Parathyroid adenoma (tissue), 2 donors: ENCODE data around the gene ARIH2.

Source experiments
- H2AFZ ChIP-seq: fragments of 300-600 bp; sonication (generic); one replicate; pipeline ENCODE4 v1.7.0; 2017; ENCODE audit warnings: antibody characterized with exemption, mild to moderate bottlenecking
- H3K27ac ChIP-seq: fragments of 300-600 bp; sonication (generic); one replicate; pipeline ENCODE4 v1.7.0; 2017
- H3K27me3 ChIP-seq: fragments of 300-600 bp; sonication (generic); one replicate; pipeline ENCODE4 v1.7.0; 2017; ENCODE audit warnings: low read length; ENCODE audit not compliant: control insufficient read depth, insufficient read depth
- H3K36me3 ChIP-seq: fragments of 300-600 bp; sonication (generic); one replicate; pipeline ENCODE4 v1.7.0; 2017; ENCODE audit warnings: low read length; ENCODE audit not compliant: control insufficient read depth, insufficient read depth
- H3K4me1 ChIP-seq: fragments of 300-600 bp; sonication (generic); one replicate; pipeline ENCODE4 v1.7.0; 2017; ENCODE audit warnings: control low read depth
- H3K4me2 ChIP-seq: fragments of 300-600 bp; sonication (generic); one replicate; pipeline ENCODE4 v1.7.0; 2017; ENCODE audit warnings: low read length
- H3K4me3 ChIP-seq: fragments of 300-600 bp; sonication (generic); one replicate; pipeline ENCODE4 v1.7.0; 2017; ENCODE audit warnings: low read depth, low read length
- H3K79me2 ChIP-seq: fragments of 300-600 bp; sonication (generic); one replicate; pipeline ENCODE4 v1.7.0; 2017; ENCODE audit warnings: control low read depth
- H3K9ac ChIP-seq: fragments of 300-600 bp; sonication (generic); one replicate; pipeline ENCODE4 v1.7.0; 2017; ENCODE audit warnings: mild to moderate bottlenecking
- H3K9me3 ChIP-seq: fragments of 300-600 bp; sonication (generic); one replicate; pipeline ENCODE4 v1.7.0; 2017; ENCODE audit warnings: low read length; ENCODE audit not compliant: control insufficient read depth
- TF ChIP-seq, protein P1 (sequence below): fragments of 300-600 bp; sonication (generic); IDR thresholded peaks from one replicate; pipeline ENCODE4 v1.7.0; 2017; ENCODE audit warnings: antibody characterized with exemption, mild to moderate bottlenecking
- donor health status: primary hyperparathyroidism.

Gene ARIH2

GRCh38 chr3:49028673-49029562 is 110.3 kb downstream of the ARIH2 start, which contains the start of gene IMPDH2:
IMPDH2 (minus strand) TSS chr3:49029398; CDS start chr3:49029350, 48 bp downstream.
- H3K4me3 ChIP-seq: peak within 1 kb of the TSS; percentile 78
- peak within 1 kb of the TSS; percentile 82 for H2AFZ ChIP-seq
- no peaks in the 10 kb centered on the region for H3K27me3 ChIP-seq
- H3K9ac ChIP-seq: peak within 1 kb of the TSS; percentile 68
- peaks cover 3% of the 10 kb centered on the region for H3K79me2 ChIP-seq
- TF ChIP-seq, protein P1, sequence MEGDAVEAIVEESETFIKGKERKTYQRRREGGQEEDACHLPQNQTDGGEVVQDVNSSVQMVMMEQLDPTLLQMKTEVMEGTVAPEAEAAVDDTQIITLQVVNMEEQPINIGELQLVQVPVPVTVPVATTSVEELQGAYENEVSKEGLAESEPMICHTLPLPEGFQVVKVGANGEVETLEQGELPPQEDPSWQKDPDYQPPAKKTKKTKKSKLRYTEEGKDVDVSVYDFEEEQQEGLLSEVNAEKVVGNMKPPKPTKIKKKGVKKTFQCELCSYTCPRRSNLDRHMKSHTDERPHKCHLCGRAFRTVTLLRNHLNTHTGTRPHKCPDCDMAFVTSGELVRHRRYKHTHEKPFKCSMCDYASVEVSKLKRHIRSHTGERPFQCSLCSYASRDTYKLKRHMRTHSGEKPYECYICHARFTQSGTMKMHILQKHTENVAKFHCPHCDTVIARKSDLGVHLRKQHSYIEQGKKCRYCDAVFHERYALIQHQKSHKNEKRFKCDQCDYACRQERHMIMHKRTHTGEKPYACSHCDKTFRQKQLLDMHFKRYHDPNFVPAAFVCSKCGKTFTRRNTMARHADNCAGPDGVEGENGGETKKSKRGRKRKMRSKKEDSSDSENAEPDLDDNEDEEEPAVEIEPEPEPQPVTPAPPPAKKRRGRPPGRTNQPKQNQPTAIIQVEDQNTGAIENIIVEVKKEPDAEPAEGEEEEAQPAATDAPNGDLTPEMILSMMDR: peak; percentile 27
- peak within 1 kb of the TSS; percentile 89 for H3K27ac ChIP-seq
- no peaks in the 10 kb centered on the region for H3K36me3 ChIP-seq
- H3K9me3 ChIP-seq: no peaks in the 10 kb centered on the region
- peaks cover 11% of the 10 kb centered on the region for H3K4me1 ChIP-seq
- peak within 1 kb of the TSS; percentile 83 for H3K4me2 ChIP-seq

GRCh38 chr3:49029563-49029884 is 110.9 kb downstream of the ARIH2 start:
- no peaks in the 10 kb centered on the region for H3K9me3 ChIP-seq
- H3K79me2 ChIP-seq: peaks cover 3% of the 10 kb centered on the region
- H3K4me2 ChIP-seq: peak overlapping the region; percentile 83
- H3K27me3 ChIP-seq: no peaks in the 10 kb centered on the region
- H2AFZ ChIP-seq: peak overlapping the region; percentile 82
- H3K9ac ChIP-seq: no peak overlapping the region
- H3K4me3 ChIP-seq: peak overlapping the region; percentile 78
- TF ChIP-seq, protein P1: no peak
- H3K27ac ChIP-seq: peak overlapping the region; percentile 89
- no peaks in the 10 kb centered on the region for H3K36me3 ChIP-seq
- H3K4me1 ChIP-seq: peaks cover 11% of the 10 kb centered on the region

GRCh38 chr3:49030321-49030720 is 111.7 kb downstream of the ARIH2 start:
- no peak overlapping the region for H3K27ac ChIP-seq

GRCh38 chr3:49032646-49033304 is 114.1 kb downstream of the ARIH2 start:
- Histone ChIP-seq H2AFZ (no peak overlapping the region), H3K9me3 (no peaks in the 10 kb centered on the region), H3K79me2 (peaks cover under 1% of the 10 kb centered on the region), H3K4me2 (no peak overlapping the region), H3K9ac (no peak overlapping the region), H3K4me3 (no peak overlapping the region), H3K36me3 (no peaks in the 10 kb centered on the region), H3K27me3 (no peaks in the 10 kb centered on the region), H3K27ac (no peak overlapping the region), H3K4me1 (peaks cover 11% of the 10 kb centered on the region)
- TF ChIP-seq, protein P1: no peak

More at GRCh38 chr3:49030321-49030720, 111.7 kb downstream of the ARIH2 start:
- Histone ChIP-seq H3K9me3 (no peaks in the 10 kb centered on the region), H2AFZ (no peak overlapping the region), H3K27me3 (no peaks in the 10 kb centered on the region), H3K4me2 (no peak overlapping the region), H3K36me3 (no peaks in the 10 kb centered on the region), H3K9ac (no peak overlapping the region), H3K4me3 (no peak overlapping the region), H3K4me1 (peaks cover 11% of the 10 kb centered on the region), H3K79me2 (peaks cover 3% of the 10 kb centered on the region)
- TF ChIP-seq, protein P1: no peak
